NCI-H1105 treated with DMSO at 0.1 percent for 48 hours (cell line): ENCODE results near the gene CYB5RL.
"Not testable (repeated sequence)": the region's sequence is repeated elsewhere in the genome, so short reads cannot be mapped to it uniquely, and the experiment has no call there.

Source experiments
- DNase-seq: peaks from one replicate; lab custom pipeline; 2025; lab: John Stamatoyannopoulos, UW

Gene CYB5RL

DNA sequence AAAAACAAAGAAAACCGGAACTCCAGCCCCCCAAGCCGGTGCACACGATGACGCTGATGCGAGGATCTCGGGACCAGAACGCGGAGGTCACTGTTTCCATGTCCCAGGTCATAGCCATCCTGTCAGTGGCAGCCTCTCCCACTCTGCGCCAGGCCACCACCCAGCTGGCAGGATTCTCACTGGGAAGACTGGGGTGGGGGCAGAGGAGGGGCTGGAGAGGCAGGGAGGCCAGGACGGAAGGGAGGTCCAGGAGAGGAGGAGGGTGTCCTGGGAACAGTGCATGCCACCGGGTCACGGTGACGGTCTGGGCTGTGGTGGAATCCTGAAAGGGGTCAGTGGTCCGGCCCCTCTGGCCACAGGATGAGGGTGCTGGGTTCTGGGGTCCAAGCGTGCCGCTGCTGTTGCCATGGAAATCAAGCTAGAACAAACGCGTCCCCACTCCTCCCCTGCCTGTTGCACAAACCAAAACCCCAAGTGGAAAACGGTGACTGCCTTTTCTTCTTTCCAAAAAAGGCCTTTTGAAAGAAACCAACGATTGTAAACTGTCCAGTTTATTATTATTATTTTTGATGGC is 26.2 kb upstream of the CYB5RL start:
- DNase-seq: no peak

DNA sequence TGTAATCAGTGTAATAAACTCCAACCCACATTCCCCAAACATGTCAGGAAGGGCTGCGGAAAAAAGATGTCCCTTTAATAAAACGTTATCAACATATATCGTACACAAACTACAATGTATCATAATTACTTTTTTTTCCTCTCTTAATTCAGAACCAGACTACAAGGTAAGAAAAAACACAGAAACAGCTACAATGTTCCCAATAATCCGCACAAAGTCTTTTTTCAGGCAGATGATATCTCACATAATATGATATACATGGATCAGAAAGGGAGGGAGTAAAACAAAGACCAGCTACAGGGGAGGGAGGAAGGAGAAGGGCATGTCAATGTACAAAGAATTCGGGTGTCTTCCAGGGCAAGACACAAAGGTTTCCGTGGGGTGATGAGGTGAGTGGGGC is 25.5 kb upstream of the CYB5RL start:
- no peak for DNase-seq

DNA sequence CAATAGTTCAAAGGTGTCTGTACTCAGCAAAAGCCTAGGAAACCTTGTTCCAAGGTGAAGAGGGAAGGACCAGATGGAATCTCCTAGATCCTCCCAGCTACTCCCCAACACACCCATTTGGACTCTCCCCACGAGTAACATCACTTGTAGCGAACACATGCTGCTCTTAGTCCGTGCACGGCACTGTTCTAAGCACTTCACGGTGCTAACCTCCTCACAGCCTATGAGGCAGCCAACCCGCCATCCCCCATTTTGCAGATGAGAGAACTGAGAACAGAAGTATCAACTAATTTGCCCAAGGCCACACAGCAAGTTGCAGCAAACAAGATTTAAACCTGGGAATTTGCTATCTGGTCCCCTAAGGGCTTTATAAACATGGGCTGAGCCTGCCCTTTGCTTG is 24.4 kb upstream of the CYB5RL start:
- DNase-seq: no peak

DNA sequence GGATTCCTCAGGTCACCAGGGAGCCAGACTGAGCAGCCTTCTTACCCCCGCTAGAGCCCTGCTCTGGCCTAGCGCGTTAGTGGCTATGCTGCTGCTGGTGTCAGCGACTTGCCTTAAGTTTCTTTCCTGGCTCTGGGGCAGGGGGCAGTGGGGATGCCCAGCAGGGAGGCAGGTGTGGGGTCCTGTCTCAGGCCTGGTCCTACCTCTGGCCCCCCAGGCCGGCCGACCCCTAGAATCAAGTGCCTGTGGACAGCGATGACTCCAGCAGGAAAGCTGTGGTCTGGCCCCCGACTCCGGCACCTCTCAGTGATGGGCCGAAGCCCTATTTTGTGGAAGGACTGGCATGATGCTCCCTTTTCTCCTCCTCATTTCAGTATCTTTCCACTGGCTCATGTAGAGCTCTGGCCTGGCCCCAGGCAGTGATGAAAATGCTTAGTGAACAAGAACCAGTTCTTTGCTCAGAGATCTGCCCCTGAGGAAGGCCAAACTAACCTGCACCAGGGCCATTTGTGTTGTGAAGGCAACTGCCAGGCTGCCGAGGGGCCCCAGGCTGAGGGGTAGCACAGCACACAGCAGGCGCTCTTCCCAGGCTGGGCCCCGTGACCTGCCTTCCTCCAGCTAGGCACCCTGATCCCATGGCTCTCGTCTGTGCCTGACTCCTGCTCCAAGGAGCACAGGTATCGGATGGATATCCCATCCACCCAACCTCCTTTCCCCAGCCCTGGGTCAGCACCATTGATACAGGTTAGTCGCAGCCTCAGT is 23.8 kb upstream of the CYB5RL start:
- no peak for DNase-seq

DNA sequence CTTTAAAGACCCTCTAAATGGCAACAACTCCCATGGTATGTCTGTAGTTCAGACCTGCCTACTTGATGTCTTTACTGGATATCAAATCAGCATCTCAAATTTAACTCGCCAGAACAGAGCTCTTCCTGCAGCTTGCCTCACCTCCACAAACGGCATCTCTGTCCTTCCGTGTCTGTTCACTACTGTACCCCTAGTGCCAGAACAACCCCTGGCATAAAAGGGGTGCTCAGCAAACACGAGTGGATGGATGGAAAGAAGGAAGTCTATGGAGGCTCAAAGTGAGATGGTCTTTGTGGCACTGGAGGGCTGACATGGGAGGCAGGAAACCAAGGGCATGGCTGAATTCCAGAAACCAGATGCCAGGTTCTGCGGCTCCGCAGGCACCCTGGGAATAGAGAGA is 22.9 kb upstream of the CYB5RL start:
- DNase-seq: no peak

DNA sequence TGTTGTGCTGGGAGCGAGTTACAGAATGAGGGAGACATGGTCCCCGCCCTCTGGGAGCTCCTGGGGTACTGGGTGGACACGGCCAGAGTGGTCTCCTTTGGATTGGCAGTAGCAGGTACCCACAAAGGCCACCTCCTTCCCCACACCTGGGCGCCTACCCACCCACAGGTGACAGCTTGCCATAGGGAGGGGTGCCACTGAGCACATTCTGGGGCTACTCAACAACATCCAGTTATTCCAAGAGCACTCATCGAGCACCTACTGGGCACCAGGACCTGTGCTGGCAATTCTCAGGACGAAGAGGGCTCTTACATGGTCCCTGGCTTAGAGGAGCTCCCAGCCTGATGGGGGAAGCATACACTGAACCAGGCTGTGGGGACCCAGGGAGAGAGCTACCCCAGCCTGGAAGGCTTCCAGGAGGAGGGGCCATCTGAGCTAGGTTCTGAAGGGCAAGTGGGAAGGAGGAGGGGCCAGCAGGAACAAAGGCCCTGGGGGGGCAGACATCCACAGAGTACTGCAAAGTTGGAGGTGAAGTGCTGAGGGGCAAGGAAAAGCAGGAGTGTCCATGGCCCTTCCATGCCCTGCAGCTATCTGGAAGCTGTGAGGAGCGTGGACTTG is 22.1 kb upstream of the CYB5RL start:
- no peak for DNase-seq

DNA sequence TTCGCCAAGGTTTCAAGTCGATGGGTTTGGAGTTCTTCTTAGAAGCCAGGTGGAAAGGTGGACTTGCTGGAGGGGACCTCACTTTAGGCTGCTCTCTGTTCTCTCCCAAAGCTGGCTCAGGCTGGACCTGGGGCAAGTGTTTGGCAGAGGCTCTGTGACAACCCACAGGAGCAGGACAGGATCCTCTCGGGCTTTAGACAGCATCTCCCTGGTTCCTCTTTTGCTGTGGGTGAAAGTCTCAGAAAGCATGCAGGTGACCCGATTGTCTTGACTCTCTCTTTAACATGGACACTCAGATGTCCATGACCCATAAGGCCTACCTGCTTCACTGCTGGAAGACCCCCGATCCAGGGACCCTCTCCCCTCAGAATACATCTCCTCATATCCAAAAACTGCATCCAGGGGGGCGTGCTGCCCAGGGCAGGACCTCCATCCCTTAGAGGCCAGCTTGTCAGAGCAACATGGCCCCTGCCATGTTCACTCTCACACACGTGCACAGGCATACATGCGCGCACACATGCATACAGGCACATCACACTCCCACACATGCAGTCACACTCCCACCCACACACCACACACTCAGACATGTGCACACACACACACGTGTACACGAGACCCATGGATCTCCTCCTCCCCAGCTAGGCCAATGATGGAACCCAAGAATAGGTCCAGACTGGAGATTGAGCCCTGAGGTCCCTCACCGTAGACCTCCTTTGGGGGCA is 21.4 kb upstream of the CYB5RL start:
- no peak for DNase-seq

DNA sequence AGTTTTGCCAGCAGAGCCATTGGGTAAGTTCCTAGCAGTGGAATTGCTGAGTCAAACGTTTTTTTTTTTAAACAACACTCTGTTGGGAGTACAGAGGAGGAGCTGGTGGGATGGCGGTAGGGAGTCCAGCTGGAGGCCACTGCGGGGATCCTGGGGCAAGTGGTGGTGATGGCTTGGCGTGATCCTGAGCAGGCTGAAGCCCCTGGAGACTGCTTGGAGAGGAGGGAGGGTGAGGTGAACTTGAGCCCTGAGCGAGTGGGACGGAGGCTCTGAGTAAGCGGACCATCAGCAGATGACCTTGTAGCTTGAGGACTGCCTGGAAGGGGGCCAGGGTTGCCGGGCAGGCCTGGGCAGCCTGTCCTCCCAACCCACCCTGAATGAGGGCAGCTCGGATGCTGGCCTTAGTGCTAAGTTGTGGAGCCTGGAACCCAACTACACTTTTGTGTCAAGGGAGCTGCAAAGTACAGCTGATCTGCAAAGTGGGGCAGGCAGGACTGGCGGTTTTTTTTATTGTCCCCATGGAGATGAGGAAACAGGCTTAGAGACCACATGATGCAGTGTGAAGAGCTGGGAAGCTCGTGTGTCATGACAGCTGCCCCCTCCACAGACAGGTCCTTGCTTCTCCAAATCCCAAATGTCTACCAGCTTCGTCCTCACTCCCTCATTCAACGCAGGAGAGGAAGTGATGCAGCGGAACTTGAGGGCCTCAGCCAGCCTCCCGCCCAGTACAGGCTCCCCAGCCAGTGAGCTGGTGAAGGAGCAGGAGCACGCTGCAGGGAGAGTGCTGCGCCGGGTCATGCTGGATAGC is 20.4 kb upstream of the CYB5RL start:
- DNase-seq: no peak

DNA sequence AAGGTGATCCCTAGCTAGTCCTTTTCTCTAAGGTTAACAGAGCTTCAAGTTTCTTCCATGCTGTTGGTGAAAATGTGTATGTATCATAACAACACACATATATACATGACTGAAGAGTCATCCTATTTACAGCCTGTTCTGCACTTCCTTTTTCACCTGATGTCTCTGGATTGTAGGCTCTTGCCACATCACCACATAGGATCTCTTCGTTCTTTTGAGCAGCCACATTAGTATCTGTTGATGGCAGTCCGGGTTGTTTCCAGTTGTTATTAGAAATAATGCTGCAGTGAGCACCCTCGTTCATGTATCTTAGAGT is 19.8 kb upstream of the CYB5RL start:
- DNase-seq: no peak

DNA sequence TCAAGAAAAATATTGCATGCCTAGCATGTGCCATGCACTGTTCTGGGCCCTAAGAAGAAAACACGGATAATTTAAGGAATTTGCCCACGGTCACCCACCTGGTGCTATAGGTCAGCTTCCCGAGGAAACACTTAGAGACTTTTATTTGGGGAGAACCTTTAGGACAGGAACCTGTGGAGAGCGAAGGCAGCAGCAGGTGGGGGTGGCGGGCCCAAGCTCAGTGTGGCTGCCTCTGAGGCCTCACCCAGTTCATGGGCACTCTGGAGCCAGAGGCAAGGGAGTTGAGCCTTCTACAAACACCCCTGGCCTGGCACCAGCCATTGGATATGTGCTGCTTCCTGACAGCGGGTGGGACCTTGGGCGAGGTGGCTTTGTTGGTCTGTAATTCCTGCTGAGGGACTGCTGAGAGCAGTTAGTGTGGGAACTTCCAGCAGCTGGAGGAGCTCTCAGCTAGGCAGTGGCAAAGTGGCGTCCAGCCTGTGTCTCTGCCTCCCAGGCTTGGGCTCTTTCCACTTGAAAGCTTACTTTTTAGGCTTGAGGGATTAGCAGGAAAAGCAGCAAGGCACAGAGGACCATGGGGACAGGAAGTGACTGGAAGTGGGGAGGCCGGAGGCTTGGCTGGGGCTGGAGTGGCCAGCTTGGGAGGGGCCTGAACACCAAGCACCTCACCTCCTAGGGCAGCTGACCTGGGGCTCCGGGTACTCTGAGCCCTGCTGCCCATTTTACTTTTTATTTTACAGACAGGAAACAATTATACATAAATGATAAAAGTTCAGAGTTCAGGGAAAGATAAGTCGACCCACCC is 19.3 kb upstream of the CYB5RL start:
- DNase-seq: no peak

DNA sequence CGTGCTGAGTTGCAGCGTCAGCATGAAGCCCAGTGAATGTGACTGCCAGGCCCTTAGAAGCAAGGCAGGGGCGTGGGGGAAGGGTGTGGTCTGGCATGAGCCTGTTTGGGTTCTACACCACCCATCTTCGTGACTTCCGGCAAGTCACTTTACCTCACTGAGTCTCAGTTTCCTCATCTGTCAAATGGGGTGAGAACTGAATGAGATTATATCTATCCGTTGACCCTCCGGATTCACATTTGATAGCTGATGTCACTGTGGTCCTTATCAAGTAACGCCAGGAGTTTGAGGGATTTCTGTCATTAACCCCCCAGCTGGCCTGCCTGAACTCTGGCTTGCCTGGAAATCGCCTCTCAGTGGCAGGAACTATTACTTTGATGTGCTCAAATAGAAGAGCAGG is 15.7 kb upstream of the CYB5RL start:
- no peak for DNase-seq

DNA sequence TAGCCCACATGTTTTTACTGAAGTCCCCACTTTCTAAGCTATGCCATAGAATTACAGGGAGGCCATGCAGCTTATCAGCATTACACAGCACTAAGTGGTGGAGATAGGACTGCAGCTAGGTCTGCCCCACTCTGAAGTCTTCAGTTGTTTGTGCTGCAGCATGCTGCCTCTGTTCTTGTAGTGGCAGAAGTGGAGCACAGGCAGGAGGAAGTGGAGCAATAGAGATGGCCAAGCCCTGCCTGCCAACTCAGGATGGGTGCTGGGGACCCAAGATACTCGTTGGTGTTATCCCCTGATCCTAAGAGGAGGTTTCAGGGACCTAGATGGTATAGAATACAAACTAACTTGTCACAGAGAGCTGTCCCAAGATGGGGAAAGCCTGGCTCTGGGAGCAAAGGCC is 13.0 kb upstream of the CYB5RL start:
- DNase-seq: no peak

DNA sequence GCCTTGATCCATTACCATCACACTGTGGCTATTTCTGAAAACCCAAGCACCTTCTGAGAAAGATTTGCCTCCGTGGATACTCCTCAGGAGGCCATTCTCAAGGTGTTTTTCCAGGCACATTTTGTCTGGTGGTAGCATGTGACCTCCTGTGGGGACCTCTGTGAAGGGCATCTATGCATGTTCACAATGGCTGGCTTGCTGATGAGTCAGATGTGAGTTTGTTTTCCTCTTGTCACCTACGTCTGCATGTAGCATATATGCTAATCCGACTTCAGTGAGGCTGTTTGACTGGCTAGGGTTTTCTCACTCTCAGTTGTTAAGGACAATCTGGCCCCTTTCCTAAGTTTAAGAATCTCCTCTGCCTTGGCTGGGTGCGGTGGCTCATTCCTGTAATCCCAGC is 8.1 kb upstream of the CYB5RL start:
- DNase-seq: not testable (repeated sequence)

DNA sequence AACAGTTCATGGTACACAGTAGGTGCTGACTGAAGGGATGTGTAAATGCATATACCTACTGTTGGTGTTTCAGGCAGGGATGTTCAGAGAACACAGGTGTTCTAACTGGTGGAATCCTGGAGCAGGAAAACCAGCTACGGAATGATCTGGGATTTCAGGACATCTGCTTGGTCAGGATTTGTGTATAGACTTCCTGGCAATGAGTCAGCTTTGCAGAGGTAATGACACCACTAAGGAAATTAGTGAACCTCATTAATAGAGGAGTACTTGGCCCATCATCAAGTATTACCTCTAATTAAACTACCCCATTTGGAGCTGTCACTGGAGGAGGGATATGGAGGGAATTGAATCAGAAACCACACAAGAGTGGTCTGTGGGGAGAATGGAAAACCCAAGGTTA is 7.5 kb upstream of the CYB5RL start:
- DNase-seq: no peak

DNA sequence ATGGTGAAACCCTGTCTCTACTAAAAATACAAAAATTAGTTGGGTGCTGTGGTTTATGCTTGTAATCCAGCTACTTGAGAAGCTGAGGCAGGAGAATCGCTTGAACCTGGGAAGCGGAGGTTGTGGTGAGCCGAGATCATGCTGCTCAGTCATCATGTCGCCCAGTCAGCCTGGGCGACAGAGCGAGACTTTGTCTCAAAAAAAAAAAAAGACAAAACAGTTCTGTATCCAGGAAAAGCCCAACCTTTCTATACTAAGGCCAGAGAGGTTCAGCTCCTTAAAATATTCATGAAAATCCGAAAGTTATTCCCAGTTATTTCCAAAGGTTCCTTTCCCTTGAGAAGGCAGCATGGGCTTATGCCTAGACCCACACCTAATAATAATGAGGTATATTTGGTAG is 4.4 kb upstream of the CYB5RL start:
- DNase-seq: no peak

DNA sequence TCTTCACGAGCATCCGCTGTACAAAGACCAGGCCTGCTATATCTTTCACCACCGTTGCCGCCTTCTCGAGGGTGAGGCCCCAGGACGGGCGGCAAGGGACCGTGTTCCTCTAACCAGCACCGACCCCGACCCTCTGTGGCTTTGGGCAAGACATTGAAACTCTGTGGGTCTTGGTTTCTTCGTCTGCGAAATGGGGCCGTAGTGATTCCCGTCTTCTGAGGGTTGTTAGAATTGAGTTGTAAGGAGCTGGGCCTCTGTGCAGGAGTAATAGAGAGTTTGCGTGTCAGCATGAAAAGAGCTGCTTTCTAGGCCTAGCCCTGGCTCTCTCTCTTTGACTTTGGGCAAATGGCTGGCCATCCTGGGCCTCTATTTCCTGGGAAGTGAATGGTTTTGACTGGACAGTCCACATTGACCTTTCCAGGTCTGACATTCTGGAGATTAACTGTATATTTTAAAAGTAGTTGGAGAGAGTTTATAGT is 728 bp upstream of the CYB5RL start:
- no peak for DNase-seq

DNA sequence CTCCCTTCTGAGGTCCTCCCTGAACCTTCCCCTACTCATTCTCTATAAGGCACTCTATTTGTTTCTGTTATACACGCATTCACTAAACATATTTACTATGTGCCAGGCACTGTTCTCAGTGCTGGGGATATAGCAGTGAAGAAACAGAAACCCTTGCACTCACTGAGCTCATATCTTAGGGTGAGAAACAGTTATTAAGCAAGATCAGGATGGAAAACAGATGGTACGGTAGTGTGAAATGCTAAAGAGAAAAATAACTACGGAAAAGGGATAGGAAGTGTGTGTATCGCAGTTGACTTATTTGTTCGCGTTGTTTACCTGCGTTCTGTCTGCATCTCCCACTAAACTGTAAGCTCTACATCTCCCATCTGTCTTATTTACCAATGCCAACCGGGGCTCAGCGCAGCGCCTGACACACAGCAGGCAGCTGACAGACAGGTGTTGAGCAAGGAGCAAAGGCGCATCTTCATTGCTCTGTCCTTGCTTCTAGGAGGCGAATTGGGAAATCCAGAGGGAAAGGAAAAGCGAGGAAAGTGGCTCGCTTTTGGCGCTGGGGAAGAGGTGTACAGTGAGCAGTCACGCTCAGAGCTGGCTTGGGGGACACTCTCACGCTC is 572 bp downstream of the CYB5RL start:
- DNase-seq: peak; percentile 46

DNA sequence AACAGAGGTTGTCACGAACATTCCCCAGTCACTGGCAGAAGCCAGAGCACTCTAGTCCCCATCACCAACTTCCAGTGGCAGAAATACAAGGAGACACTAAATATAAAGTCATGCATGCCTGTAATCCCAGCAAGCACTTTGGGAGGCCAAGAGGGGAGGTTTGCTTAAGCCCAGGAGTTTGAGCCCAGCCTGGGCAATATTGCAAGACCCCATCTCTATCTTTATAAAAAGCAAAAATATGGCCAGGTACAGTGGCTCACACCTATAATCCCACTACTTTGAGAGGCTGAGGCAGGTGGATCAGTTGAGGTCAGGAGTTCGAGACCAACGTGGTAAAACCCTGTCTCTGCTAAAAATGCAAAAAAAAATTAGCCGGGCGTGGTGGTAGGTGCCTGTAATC is 6.4 kb downstream of the CYB5RL start:
- DNase-seq: no peak

DNA sequence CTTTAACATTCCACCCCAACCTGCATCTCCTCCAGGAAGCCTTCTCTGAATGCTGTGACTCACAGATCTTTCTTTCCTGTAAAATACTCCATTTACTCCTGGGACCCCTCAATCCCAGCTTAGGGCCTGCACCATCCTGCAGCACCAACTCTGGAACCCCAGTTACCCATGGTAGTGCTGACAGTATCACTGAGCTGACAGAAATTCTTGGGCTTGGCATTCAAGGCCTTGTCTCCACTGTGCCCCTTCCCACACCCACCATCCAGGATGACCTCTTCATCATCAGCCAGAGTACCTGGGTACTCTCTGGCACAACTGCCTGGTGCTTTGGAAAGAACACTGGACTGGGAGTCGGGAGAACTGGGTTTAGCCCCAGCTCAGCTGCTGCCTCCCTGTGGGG is 8.3 kb downstream of the CYB5RL start:
- DNase-seq: no peak

DNA sequence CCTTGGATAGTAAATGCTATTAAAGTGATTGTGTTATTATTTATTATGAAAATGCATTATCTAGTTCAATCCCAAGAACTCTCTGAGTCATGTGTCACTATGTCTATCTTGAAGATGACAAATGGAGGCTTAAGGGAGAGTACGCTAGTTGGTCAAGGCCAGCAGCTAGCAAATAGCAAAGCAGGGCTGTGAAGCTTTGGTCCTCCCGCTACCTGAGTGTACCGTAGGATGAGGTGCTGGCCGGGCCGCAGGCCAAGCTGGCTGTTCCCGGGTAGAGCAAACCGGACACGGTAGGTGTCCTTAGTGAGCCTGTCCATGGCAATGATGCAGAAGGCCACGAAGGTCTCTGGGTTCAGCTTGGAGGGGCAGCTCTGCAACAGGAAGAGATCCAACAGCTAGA is 9.3 kb downstream of the CYB5RL start:
- no peak for DNase-seq

DNA sequence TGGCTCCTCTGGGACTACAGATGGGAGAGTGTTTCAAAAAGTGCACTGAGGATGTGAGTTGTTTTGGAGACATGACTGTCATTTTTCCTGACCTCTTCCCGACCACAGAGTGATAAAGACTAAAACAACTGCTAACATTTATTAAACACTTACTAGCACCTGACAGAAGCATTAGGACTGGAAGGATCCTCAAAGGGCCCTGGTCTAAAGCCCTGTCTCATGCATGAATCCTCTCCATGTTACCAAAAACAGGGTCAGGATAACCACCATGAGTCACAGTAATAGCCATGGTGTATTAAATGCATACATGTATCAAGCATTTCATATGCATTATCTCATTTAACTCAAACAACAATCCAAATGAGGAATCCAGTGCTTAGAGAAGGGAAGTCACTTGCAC is 11.5 kb downstream of the CYB5RL start:
- no peak for DNase-seq
